ENCODE data around the gene SLK.

DNA sequence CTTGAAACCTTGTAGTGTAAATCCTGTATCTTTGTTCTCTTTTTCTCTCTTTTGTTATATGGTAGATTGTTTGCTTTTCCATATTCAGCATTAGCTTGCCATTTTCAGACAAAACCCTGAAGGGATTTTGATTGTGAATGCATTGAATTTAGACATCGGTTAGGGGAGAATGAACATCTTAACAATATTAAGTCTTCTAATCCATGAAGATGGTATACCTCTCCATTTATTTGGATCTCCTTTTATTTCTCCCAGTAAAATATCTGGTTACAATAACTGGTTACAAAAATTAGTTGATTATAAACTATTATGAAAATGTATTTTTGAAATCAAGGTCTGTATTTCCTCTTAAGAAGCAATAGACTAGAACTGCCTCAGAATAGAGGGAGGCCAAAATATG lies 12.4 kb upstream of the SLK start:
- no peak for TF ChIP-seq POLR2A (IDR thresholded peaks at IDR 0.05)
- TF ChIP-seq, protein P1, sequence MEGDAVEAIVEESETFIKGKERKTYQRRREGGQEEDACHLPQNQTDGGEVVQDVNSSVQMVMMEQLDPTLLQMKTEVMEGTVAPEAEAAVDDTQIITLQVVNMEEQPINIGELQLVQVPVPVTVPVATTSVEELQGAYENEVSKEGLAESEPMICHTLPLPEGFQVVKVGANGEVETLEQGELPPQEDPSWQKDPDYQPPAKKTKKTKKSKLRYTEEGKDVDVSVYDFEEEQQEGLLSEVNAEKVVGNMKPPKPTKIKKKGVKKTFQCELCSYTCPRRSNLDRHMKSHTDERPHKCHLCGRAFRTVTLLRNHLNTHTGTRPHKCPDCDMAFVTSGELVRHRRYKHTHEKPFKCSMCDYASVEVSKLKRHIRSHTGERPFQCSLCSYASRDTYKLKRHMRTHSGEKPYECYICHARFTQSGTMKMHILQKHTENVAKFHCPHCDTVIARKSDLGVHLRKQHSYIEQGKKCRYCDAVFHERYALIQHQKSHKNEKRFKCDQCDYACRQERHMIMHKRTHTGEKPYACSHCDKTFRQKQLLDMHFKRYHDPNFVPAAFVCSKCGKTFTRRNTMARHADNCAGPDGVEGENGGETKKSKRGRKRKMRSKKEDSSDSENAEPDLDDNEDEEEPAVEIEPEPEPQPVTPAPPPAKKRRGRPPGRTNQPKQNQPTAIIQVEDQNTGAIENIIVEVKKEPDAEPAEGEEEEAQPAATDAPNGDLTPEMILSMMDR (IDR thresholded peaks at IDR 0.05) = no peak
